SK-MEL-5 (cell line): ENCODE data around the gene MAD1L1. TPM values are rescaled to one million over a fixed set of nuclear protein-coding genes. Genes with fewer than 3 reads are reported as not detected.

Experiments
- DNase-seq: peaks from one replicate; pipeline ENCODE4 v3.0.0-alpha.2; 2016; ENCODE audit warnings: low read depth, low spot score
- in situ Hi-C: cut with HindIII; loops from 2 replicates; pipeline ENCODE4 v1.10.0; 2016; ENCODE audit warnings: low sequenced_read_pairs, high pct_unique_total_duplicates, low pct_unique_long_range_greater_than_20kb
- total RNA-seq: library from RNA; depleted of rRNA; stranded (reverse); fragments of >200 nt; shearing (Covaris generic); gene quantifications from 2 replicates; pipeline ENCODE4 v1.2.3, GENCODE V29; 2014

The MAD1L1 gene
- total RNA-seq, 1 experiment from 2014 or later, result 204 TPM

- in situ Hi-C loops, result no loop called here
- no peak for DNase-seq
Observed at GRCh38 chr7:2110610-2111396, 121.9 kb downstream of the MAD1L1 start.

GRCh38 chr7:2109936-2110609 is 122.7 kb downstream of the MAD1L1 start:
- DNase-seq, result no peak
- in situ Hi-C loops, result no loop called here

- DNase-seq, result no peak
- in situ Hi-C loops, result no loop called here
Observed at GRCh38 chr7:2109251-2109872, 123.4 kb downstream of the MAD1L1 start.

- DNase-seq, result peak; percentile 94
- in situ Hi-C loops, result no loop called here
Observed at GRCh38 chr7:2108501-2109250, 124.1 kb downstream of the MAD1L1 start.

- no peak for DNase-seq
- in situ Hi-C loops, result no loop called here
Observed at GRCh38 chr7:2108071-2108455, 124.7 kb downstream of the MAD1L1 start.

- DNase-seq, result no peak
Observed at GRCh38 chr7:2107386-2108070, 125.2 kb downstream of the MAD1L1 start.

GRCh38 chr7:2106924-2107323 is 125.8 kb downstream of the MAD1L1 start:
- DNase-seq, result no peak
- in situ Hi-C loops, result no loop called here

More at GRCh38 chr7:2107386-2108070, 125.2 kb downstream of the MAD1L1 start:
- in situ Hi-C loops, result no loop called here

- DNase-seq, result no peak
- in situ Hi-C loops, result no loop called here
Observed at GRCh38 chr7:2106440-2106839, 126.3 kb downstream of the MAD1L1 start.

GRCh38 chr7:2105917-2106316 is 126.8 kb downstream of the MAD1L1 start:
- in situ Hi-C loops, result no loop called here

GRCh38 chr7:2105280-2105679 is 127.5 kb downstream of the MAD1L1 start:
- DNase-seq, result no peak
- in situ Hi-C loops, result no loop called here

More at GRCh38 chr7:2105917-2106316, 126.8 kb downstream of the MAD1L1 start:
- DNase-seq, result no peak

- DNase-seq, result no peak
- in situ Hi-C loops, result no loop called here
Observed at GRCh38 chr7:2104716-2105115, 128.0 kb downstream of the MAD1L1 start.

- in situ Hi-C loops, result no loop called here
Observed at GRCh38 chr7:2104107-2104710, 128.5 kb downstream of the MAD1L1 start.

GRCh38 chr7:2103071-2103898 is 129.5 kb downstream of the MAD1L1 start:
- in situ Hi-C loops, result no loop called here
- no peak for DNase-seq

More at GRCh38 chr7:2104107-2104710, 128.5 kb downstream of the MAD1L1 start:
- no peak for DNase-seq

- in situ Hi-C loops, result no loop called here
- no peak for DNase-seq
Observed at GRCh38 chr7:2102375-2102723, 130.4 kb downstream of the MAD1L1 start.

- in situ Hi-C loops, result no loop called here
- DNase-seq, result no peak
Observed at GRCh38 chr7:2101630-2102374, 130.9 kb downstream of the MAD1L1 start.
